Keratinocyte (primary cell): ENCODE measurements around the gene CD244.

Experiments used
- EZH2 ChIP-seq: IDR thresholded peaks from one replicate; pipeline ENCODE4 v1.6.1; 2012; ENCODE audit warnings: inconsistent platforms, mild to moderate bottlenecking, low read length, moderate library complexity
- TF ChIP-seq, protein P1 (sequence below), 3 experiments: IDR thresholded peaks in 1 of 3; conservative IDR thresholded peaks in 1 of 3; optimal IDR thresholded peaks in 1 of 3; 2 replicates in 2 of 3; 3 replicates in 1 of 3; pipeline versions ENCODE3 to v1.5.1; 2011; ENCODE audit warnings: low read length in 3 of 3, mild to moderate bottlenecking in 3 of 3, moderate library complexity in 2 of 3, control low read depth in 1 of 3, inconsistent platforms in 1 of 3; ENCODE audit not compliant: insufficient read depth in 2 of 3; ENCODE audit errors: extremely low read depth in 1 of 3

DNA sequence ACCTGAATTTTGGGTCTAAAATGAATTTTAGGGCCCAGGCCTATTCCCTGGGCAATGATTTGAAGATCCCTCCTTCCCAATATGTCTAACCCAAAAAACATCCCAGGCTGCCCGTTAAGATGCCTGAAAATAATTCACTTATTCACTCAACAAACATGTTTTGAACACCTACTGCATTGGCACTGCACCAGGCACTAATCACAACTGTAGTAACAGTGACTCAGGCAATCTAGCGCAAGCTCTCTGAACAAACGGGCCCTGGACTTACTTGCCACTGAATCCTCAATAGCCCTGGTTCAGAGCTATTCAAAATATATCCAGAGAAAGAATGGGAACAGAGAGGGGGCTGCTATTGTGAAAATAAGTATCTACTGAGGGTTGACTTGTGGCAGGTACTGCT is 4.2 kb downstream of the CD244 start:
- TF ChIP-seq, protein P1, sequence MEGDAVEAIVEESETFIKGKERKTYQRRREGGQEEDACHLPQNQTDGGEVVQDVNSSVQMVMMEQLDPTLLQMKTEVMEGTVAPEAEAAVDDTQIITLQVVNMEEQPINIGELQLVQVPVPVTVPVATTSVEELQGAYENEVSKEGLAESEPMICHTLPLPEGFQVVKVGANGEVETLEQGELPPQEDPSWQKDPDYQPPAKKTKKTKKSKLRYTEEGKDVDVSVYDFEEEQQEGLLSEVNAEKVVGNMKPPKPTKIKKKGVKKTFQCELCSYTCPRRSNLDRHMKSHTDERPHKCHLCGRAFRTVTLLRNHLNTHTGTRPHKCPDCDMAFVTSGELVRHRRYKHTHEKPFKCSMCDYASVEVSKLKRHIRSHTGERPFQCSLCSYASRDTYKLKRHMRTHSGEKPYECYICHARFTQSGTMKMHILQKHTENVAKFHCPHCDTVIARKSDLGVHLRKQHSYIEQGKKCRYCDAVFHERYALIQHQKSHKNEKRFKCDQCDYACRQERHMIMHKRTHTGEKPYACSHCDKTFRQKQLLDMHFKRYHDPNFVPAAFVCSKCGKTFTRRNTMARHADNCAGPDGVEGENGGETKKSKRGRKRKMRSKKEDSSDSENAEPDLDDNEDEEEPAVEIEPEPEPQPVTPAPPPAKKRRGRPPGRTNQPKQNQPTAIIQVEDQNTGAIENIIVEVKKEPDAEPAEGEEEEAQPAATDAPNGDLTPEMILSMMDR (optimal IDR thresholded peaks at IDR 0.05 in 1 of 3, IDR thresholded peaks at IDR 0.05 in 1 of 3, conservative IDR thresholded peaks at IDR 0.05 in 1 of 3; ENCODE audit: extremely low read depth in 1 of 3, insufficient read depth in 2 of 3, low read length in 3 of 3) = no peak
- no peak for TF ChIP-seq EZH2
